GF-D8 (cell line): Measurements from ENCODE around the gene NUDT14.

ENCODE experiments used
- DNase-seq: peaks from one replicate; lab custom pipeline; 2025; lab: John Stamatoyannopoulos, UW

Gene NUDT14

GRCh38 chr14:105173901-105174894 lies 6.9 kb downstream of the NUDT14 start:
- no peak for DNase-seq

DNA sequence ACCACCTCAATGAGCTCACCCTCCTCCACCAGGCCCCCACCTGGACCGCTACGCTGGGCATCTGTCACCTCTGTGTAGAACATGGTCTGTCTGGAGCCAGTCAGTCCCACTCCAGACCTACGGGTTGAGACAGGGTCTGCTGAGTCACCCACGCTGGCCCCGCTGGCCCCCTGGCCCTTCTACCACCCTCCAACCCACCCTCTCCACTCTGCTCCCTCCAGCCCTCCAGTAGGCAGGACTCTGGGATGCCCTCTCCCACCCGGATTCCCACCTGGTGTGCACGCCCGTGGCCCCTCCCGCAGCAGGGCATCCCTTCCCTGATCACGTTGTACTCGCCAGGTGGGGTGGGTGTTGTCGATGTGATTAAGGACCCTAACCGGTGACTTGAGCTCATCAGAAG lies 8.0 kb downstream of the NUDT14 start:
- no peak for DNase-seq

GRCh38 chr14:105172476-105172875 lies 8.6 kb downstream of the NUDT14 start:
- no peak for DNase-seq

DNA sequence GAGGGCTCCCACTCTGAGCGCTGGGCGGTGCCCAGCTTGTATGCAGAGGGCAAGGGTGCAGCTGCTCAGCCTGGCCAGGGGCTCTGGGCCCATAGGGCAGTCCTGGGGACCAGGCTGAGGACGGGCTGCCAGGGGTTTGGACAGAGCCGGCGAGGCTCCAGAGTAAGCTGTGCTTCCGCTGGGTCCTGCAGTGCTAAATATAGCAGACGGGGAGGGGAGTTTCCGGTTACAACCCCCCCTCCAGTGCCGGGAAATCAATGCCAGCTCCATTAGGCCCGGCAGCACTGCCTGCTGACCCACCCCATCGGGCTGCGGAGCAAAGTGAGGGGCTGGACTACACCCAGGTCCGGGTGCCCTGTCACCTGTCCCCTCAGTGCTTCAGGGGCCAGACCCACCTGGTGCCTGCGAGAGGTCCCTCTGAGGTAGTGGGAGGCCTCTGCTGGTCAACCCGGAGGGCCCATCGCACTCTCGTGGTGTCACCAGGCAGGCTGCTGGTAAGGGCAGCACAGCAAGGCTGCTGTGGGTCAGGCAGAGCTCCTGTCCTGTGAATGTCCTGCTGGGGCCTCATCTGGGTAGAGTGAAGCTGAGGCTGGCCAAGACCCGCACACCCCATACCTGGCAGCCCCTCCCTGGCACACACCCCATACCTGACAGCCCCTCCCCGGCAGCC lies 10.0 kb downstream of the NUDT14 start:
- no peak for DNase-seq

- DNase-seq, result no peak
Observed at GRCh38 chr14:105169776-105170655, 11.1 kb downstream of the NUDT14 start.

- DNase-seq, result no peak
Observed at GRCh38 chr14:105168979-105169507, 12.1 kb downstream of the NUDT14 start.

GRCh38 chr14:105168496-105168978 lies 12.6 kb downstream of the NUDT14 start, which contains the start of gene JAG2:
Gene JAG2, minus strand, starts transcription at chr14:105168776. Its CDS starts 356 bp downstream, at chr14:105168420.
- DNase-seq, result no peak

GRCh38 chr14:105168093-105168420 lies 13.1 kb downstream of the NUDT14 start:
- DNase-seq, result no peak

GRCh38 chr14:105167303-105168092 lies 13.6 kb downstream of the NUDT14 start:
- no peak for DNase-seq

DNA sequence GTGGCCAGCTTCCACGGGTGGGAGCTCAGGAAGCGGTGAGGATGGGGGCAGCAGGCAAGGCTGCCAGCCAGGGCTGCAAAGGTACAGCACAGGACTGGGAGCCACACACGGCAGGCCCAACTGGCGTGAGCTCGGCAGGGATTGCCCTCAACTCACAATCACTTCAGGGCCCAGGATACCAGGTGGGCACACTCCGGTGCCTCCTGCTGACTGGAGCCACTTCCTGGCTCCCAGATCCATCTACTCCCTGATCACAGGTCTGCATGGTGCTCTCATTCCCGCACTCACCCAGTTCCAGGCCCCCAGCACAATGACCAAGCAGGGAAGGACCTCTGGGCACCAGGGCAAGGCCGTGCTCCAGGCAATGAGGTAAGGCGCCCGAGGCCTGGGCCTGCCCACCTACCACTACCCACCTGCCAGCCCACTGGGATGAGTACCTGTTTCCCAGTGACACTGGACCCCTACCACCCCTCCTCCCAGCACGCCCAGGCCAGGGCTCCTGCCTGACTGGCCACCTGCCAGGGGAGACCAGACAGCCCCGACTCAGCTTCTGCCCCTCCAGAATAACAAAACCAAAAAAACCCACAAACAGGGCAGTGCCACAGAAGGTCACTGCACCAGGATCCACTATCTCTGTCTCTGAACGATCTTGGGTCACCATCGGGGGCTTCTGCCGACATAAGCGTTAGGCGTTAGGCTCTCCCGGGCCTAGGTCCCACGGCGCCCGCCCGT lies 14.4 kb downstream of the NUDT14 start:
- DNase-seq, result no peak

DNA sequence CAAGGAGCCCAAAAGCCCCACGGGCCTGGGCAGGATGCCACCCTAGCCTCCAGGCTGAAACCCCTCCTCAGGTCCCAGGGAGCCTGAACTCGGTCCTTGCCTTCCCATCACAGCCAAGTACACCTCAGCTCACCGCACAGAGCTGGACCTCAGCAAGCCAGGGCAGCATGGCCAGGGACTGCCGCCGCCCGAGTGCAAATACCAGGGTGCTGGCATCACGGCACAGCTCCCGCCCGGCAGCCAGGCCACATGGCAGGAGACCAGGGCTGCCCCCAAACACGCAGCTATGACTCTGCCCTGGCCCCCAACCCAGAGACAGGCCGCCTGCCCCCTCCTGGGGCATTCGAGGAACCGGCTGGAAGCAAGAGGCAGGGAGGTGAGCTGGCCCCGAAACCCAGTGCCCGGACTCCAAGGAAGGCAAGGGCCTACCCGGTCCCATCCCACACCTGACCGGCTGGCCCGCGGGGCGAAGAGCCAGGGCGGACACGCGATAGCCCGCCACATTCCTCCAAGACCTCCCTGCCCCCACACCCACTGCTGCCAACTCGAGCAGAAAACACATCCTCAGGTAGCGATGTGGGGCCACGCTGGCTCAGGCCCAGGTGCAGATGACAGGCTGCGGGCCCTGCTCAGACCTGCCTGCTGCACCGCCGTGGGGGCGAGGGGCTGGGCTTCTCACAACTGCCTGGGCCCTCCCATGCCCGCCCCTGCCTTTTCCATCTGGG lies 15.2 kb downstream of the NUDT14 start:
- DNase-seq, result no peak

DNA sequence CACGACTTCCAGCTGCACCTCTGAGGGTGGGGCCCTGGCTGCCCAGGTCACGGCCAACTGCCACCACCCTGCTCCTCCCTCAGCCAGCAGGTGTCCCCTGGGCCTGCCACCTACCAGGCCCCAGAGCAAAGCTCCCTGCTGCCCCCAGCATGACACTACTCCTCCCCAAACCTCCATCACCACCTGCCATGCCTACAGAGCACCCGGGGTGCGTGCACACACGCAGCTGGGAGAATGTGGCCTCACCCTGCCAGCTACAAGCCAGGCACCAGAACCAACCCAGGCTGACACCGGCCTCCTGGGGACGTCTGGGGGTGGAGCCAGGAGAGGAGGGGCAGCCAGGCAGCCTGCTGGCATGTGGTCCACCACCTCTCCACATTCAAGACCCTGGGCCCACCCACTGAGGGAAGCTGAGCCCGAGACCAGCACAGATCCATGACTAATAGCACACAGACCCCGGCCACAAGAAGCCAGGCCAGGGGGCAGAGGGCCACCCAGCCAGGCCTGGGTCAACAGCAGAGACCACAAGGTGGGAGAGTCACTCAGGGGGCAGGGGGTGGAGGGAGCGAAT lies 15.9 kb downstream of the NUDT14 start:
- no peak for DNase-seq

- DNase-seq, result no peak
Observed at GRCh38 chr14:105163040-105163742, 17.9 kb downstream of the NUDT14 start.

DNA sequence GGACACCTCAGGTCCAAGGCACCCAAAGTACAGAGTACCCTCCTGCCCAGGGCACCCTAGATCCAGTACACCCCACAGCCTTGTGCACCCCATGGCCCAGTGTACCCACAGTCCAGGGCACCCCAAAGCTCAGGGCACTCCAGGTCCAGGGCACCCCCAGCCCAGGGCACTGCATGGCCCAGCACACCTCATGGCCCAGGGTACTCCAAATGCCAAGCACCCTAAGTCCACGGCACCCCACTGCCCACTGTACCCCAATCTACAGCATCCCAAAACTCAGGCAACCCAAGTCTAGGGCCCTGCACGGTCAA lies 18.5 kb downstream of the NUDT14 start:
- DNase-seq, result no peak

DNA sequence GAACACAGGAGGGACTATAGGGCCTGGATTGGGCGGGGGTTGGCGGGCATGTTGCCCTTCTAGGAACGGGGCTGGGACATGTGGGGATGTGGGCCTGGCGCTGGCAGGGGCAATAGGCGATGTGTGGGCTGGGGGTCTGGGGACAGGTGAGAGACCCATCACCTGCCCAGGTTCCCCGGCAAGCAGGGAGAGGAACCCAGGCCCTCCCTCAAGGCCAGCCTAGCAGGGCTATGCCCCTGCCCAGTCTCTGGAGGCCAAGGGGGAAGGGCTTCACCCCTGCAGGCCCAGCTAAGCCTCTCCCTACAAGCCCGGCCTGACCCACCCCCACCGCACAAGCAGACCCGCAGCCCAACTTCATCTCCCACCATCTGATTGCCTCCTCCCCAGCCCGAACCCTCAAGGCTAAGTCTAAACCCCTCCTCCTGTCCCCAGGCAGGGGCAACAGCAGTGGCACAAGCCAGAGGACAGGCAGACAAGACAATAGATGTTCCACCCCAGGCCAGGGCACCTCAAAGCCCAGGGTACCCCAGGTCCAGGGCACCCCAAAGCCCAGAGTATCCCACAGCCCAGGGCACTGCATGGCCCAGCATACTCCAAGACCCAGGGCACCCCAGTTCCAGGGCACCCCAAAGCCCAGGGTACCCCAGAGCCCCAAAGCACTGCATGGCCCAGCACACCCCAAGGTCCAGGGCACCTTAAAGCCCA lies 19.0 kb downstream of the NUDT14 start:
- no peak for DNase-seq

DNA sequence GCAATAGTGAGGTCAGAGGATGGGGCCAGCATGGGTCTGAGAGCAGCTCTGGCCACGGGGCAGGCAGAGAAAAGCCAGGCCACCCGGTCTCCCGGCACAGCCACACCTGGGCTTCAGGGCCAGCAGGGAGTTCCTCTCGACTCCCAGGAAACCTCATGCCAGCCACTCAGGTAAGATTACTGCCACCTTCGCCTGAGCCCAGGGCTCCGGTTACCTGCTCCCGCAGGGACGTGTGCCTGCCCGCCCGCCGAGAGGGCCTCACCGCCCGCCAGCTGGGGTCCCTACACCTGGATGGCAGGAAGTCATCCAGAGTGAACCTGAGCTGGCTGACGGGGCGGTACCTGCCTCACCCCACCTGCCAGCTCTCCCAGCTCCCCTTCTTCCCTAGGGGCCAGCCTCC lies 19.8 kb downstream of the NUDT14 start:
- DNase-seq, result no peak

- no peak for DNase-seq
Observed at GRCh38 chr14:105160776-105161175, 20.3 kb downstream of the NUDT14 start.

- no peak for DNase-seq
Observed at GRCh38 chr14:105159344-105159743, 21.8 kb downstream of the NUDT14 start.
